NCI-H510A (cell line): Measurements from ENCODE around the gene CDC42EP5.

ENCODE experiments used
- DNase-seq: peaks from one replicate; lab custom pipeline; 2025; lab: John Stamatoyannopoulos, UW

CDC42EP5 gene

GRCh38 chr19:54426291-54426931 is 46.7 kb downstream of the CDC42EP5 start:
- no peak for DNase-seq

GRCh38 chr19:54425382-54425723 is 47.7 kb downstream of the CDC42EP5 start:
- no peak for DNase-seq

- no peak for DNase-seq
Measured at GRCh38 chr19:54424660-54425381, 48.3 kb downstream of the CDC42EP5 start.

GRCh38 chr19:54424201-54424600 is 48.9 kb downstream of the CDC42EP5 start:
- DNase-seq, result no peak

GRCh38 chr19:54422136-54422535 is 51.0 kb downstream of the CDC42EP5 start:
- DNase-seq, result no peak

- DNase-seq, result no peak
Measured at GRCh38 chr19:54421521-54421920, 51.6 kb downstream of the CDC42EP5 start.

- no peak for DNase-seq
Measured at GRCh38 chr19:54421169-54421516, 52.0 kb downstream of the CDC42EP5 start.

GRCh38 chr19:54420383-54421168 is 52.5 kb downstream of the CDC42EP5 start:
- no peak for DNase-seq

GRCh38 chr19:54420068-54420382 is 53.1 kb downstream of the CDC42EP5 start:
- no peak for DNase-seq

- no peak for DNase-seq
Measured at GRCh38 chr19:54418930-54419800, 53.9 kb downstream of the CDC42EP5 start.

- no peak for DNase-seq
Measured at GRCh38 chr19:54418030-54418929, 54.8 kb downstream of the CDC42EP5 start.

- DNase-seq, result no peak
Measured at GRCh38 chr19:54416695-54417491, 56.2 kb downstream of the CDC42EP5 start.

- DNase-seq, result no peak
Measured at GRCh38 chr19:54415901-54416673, 57.0 kb downstream of the CDC42EP5 start.

GRCh38 chr19:54415208-54415900 is 57.7 kb downstream of the CDC42EP5 start, which contains the start of gene TTYH1:
Gene TTYH1, plus strand, starts transcription at chr19:54415464. Its CDS starts 89 bp downstream, at chr19:54415553.
- DNase-seq, result no peak
